H1 (cell line): ENCODE data around the gene CAPN8. TPM values are rescaled to one million over a fixed set of nuclear protein-coding genes. Genes with fewer than 3 reads are reported as not detected.

ENCODE experiments used
- polyA plus RNA-seq, 7 experiments: library from polyadenylated mRNA; depleted of rRNA in 3 of 7; stranded (reverse) in 5 of 7; unstranded in 2 of 7; fragments of >200 nt in 5 of 7; fragments of 200-250 nt in 2 of 7; gene quantifications; 1 replicate in 5 of 7; 2 replicates in 1 of 7; 4 replicates in 1 of 7; pipeline versions ENCODE4 v1.2.1 to v1.2.3, GENCODE V29; 2011 to 2013; ENCODE audit warnings: missing spikeins in 2 of 7, mixed read lengths in 2 of 7
- total RNA-seq: library from RNA; stranded (reverse); fragmentation: NEBNext Ultra II Directional; extraction: Animal tissue kit (Norgen Biotek cat#: 25700); gene quantifications from 2 replicates; pipeline ENCODE4 v1.2.1, GENCODE V29; 2021
- TF ChIP-seq, protein P1 (sequence below): IDR thresholded peaks from 2 replicates; pipeline ENCODE4 v1.6.1; 2012; ENCODE audit warnings: inconsistent platforms

Gene CAPN8
- total and polyA plus RNA-seq, 2 of the 8 experiments (the other 6 are each of a cell fraction or from before 2014, with no cell fraction given), result 0.20 to 0.26 TPM

DNA sequence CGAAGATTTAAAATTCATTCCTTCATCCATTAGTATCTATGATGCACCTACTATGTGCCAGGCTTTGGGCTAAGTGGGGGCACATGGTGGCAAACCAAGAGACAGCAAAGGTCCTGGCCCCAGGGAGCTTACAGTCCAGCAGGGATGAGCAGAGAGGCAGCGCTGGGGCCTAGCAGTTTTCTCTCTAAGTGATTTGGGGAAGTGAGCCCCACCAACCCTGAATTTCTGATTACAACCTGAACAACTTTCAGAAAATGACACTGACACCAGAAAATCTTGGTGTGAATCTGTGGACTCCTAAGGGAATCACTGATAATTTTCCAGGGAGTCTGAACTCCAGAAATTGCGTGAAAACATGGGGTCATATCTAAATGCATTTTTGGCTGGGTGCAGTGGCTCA lies 111.5 kb downstream of the CAPN8 start (continued):
- TF ChIP-seq, protein P1, sequence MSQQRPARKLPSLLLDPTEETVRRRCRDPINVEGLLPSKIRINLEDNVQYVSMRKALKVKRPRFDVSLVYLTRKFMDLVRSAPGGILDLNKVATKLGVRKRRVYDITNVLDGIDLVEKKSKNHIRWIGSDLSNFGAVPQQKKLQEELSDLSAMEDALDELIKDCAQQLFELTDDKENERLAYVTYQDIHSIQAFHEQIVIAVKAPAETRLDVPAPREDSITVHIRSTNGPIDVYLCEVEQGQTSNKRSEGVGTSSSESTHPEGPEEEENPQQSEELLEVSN, result no peak
